H1 (cell line): ENCODE measurements around the gene MID1. TPM values are rescaled to one million over a fixed set of nuclear protein-coding genes. Genes with fewer than 3 reads are reported as not detected.

Source experiments
- CTCF ChIA-PET: fragments of 300-600 bp; sonication (Branson Sonifier 250); formaldehyde crosslinking; loops from one replicate; lab custom pipeline; 2021; ENCODE audit not compliant: partially characterized antibody; lab: Charles Lee
- POLR2A ChIA-PET: fragments of 300-600 bp; sonication (Branson Sonifier 250); formaldehyde crosslinking; loops from one replicate; lab custom pipeline; 2021; ENCODE audit warnings: inconsistent platforms; ENCODE audit not compliant: partially characterized antibody; lab: Charles Lee
- DNase-seq, 2 experiments: peaks; one replicate each; pipeline versions ENCODE4 v3.0.0 to v3.0.0-alpha.2; 2010 to 2022; ENCODE audit warnings: low spot score in 2 of 2, low read depth in 1 of 2, mixed read lengths in 1 of 2
- FAIRE-seq: peaks from 2 replicates; lab custom pipeline; 2011; peaks lifted over from hg19 to GRCh38; lab: Jason Lieb, UNC
- H2AFZ ChIP-seq: 2 replicates; pipeline ENCODE4 v1.8.1; 2012; ENCODE audit warnings: low read length, inconsistent platforms
- H2AK5ac ChIP-seq: 2 replicates; pipeline ENCODE4 v1.6.1; 2013; ENCODE audit warnings: low read depth, low read length
- H2BK120ac ChIP-seq: replicated peaks from 2 replicates; pipeline ENCODE3; 2013; ENCODE audit warnings: low read depth, low read length, inconsistent platforms
- H2BK12ac ChIP-seq: 2 replicates; pipeline ENCODE4 v1.6.1; 2013; ENCODE audit warnings: low read depth, low read length
- H2BK15ac ChIP-seq: 2 replicates; pipeline ENCODE4 v1.6.1; 2013; ENCODE audit warnings: low read length
- H2BK20ac ChIP-seq: 2 replicates; pipeline ENCODE4 v1.6.1; 2013; ENCODE audit warnings: low read length
- H2BK5ac ChIP-seq: 2 replicates; pipeline ENCODE4 v1.6.1; 2013; ENCODE audit warnings: low read depth, low read length
- H3K14ac ChIP-seq: 2 replicates; pipeline ENCODE4 v1.6.1; 2013; ENCODE audit warnings: inconsistent platforms; ENCODE audit not compliant: insufficient read length
- H3K18ac ChIP-seq: 2 replicates; pipeline ENCODE4 v1.6.1; 2013; ENCODE audit warnings: low read length; ENCODE audit errors: extremely low read depth
- H3K23ac ChIP-seq: 2 replicates; pipeline ENCODE4 v1.6.1; 2013; ENCODE audit warnings: inconsistent platforms; ENCODE audit not compliant: insufficient read length
- H3K23me2 ChIP-seq: 2 replicates; pipeline ENCODE4 v1.6.1; 2013; ENCODE audit warnings: low read depth, low read length
- H3K27ac ChIP-seq: 2 replicates; pipeline ENCODE4 v1.6.1; 2011; ENCODE audit warnings: low read depth, low read length, inconsistent platforms
- H3K27me3 ChIP-seq, 4 experiments: replicated peaks in 1 of 4; 1 replicate in 1 of 4; 2 replicates in 3 of 4; pipeline versions ENCODE4 v1.6.1 to v1.8.1; 2011 to 2013; ENCODE audit warnings: low read length in 3 of 4, mild to moderate bottlenecking in 3 of 4, inconsistent platforms in 2 of 4, mixed read lengths in 2 of 4, moderate library complexity in 1 of 4; ENCODE audit not compliant: control insufficient read depth in 3 of 4, insufficient read depth in 3 of 4; ENCODE audit errors: extremely low read depth in 1 of 4
- H3K36me3 ChIP-seq, 4 experiments: 2 replicates each; pipeline versions ENCODE4 v1.6.1 to v1.8.1; 2011 to 2013; ENCODE audit warnings: mild to moderate bottlenecking in 4 of 4, low read length in 3 of 4, moderate library complexity in 2 of 4, control low read depth in 1 of 4, inconsistent platforms in 1 of 4; ENCODE audit not compliant: insufficient read depth in 4 of 4, control insufficient read depth in 2 of 4
- H3K4ac ChIP-seq: replicated peaks from 2 replicates; pipeline ENCODE3; 2013; ENCODE audit warnings: low read length, low read depth, mixed read lengths, inconsistent platforms; ENCODE audit not compliant: insufficient read length
- H3K4me1 ChIP-seq, 4 experiments: replicated peaks in 1 of 4; 1 replicate in 1 of 4; 2 replicates in 3 of 4; pipeline versions ENCODE4 v1.6.1 to v1.8.1; 2011 to 2013; ENCODE audit warnings: low read length in 3 of 4, inconsistent platforms in 2 of 4, mixed read lengths in 1 of 4; ENCODE audit not compliant: insufficient read depth in 4 of 4, control insufficient read depth in 3 of 4
- H3K4me2 ChIP-seq, 2 experiments: 2 replicates each; pipeline versions ENCODE4 v1.6.1 to v1.8.1; 2011 to 2013; ENCODE audit warnings: low read depth in 2 of 2, low read length in 2 of 2, control low read depth in 1 of 2, inconsistent platforms in 1 of 2, mild to moderate bottlenecking in 1 of 2; ENCODE audit not compliant: insufficient read depth in 1 of 2
- H3K4me3 ChIP-seq, 4 experiments: fragments of 200-600, 300-600 bp in 1 of 4; sonication (generic), shearing (Covaris generic), sonication (Bioruptor Twin) in 1 of 4; 2 replicates each; pipeline versions ENCODE4 v1.5.1 to v1.8.1; 2011 to 2016; ENCODE audit warnings: low read length in 4 of 4, low read depth in 3 of 4, control low read depth in 2 of 4, inconsistent platforms in 2 of 4, mild to moderate bottlenecking in 2 of 4, mixed read lengths in 1 of 4, moderate library complexity in 1 of 4; ENCODE audit not compliant: insufficient read depth in 2 of 4; ENCODE audit errors: extremely low read depth in 1 of 4
- H3K56ac ChIP-seq: replicated peaks from 2 replicates; pipeline ENCODE3; 2013; ENCODE audit warnings: low read depth, mild to moderate bottlenecking, mixed read lengths, low read length, inconsistent platforms; ENCODE audit not compliant: insufficient read length
- H3K79me1 ChIP-seq: 2 replicates; pipeline ENCODE4 v1.6.1; 2013; ENCODE audit warnings: low read depth, low read length, control low read depth
- H3K79me2 ChIP-seq, 2 experiments: 2 replicates each; pipeline versions ENCODE4 v1.6.1 to v1.8.1; 2012 to 2013; ENCODE audit warnings: low read length in 2 of 2, mild to moderate bottlenecking in 2 of 2, inconsistent platforms in 1 of 2; ENCODE audit not compliant: insufficient read depth in 2 of 2, control insufficient read depth in 1 of 2
- H3K9ac ChIP-seq, 4 experiments: replicated peaks in 1 of 4; 1 replicate in 1 of 4; 2 replicates in 3 of 4; pipeline versions ENCODE4 v1.6.1 to v1.8.1; 2011 to 2013; ENCODE audit warnings: low read depth in 3 of 4, low read length in 3 of 4, control low read depth in 2 of 4, mild to moderate bottlenecking in 2 of 4, moderate library complexity in 2 of 4, inconsistent platforms in 1 of 4; ENCODE audit errors: extremely low read depth in 1 of 4
- H3K9me3 ChIP-seq, 2 experiments: 2 replicates each; pipeline versions ENCODE4 v1.6.1 to v1.8.1; 2012 to 2013; ENCODE audit warnings: mild to moderate bottlenecking in 2 of 2, moderate library complexity in 2 of 2, control low read depth in 1 of 2, inconsistent platforms in 1 of 2, low read depth in 1 of 2, low read length in 1 of 2, mixed read lengths in 1 of 2; ENCODE audit not compliant: insufficient read depth in 2 of 2
- H4K20me1 ChIP-seq, 2 experiments: replicated peaks in 1 of 2; 2 replicates each; pipeline versions ENCODE3 to v1.8.1; 2011 to 2013; ENCODE audit warnings: inconsistent platforms in 2 of 2, low read length in 2 of 2, mild to moderate bottlenecking in 1 of 2; ENCODE audit not compliant: insufficient read depth in 2 of 2, control insufficient read depth in 1 of 2
- H4K5ac ChIP-seq: 2 replicates; pipeline ENCODE4 v1.6.1; 2013; ENCODE audit warnings: low read length, low read depth, mixed read lengths, inconsistent platforms; ENCODE audit not compliant: insufficient read length
- H4K8ac ChIP-seq: 2 replicates; pipeline ENCODE4 v1.8.0; 2013; ENCODE audit warnings: mild to moderate bottlenecking, moderate library complexity, low read length, inconsistent platforms; ENCODE audit not compliant: insufficient read depth; ENCODE audit errors: extremely low read depth
- H4K91ac ChIP-seq: replicated peaks from 2 replicates; pipeline ENCODE3; 2013; ENCODE audit warnings: low read length, mixed read lengths, inconsistent platforms; ENCODE audit not compliant: insufficient read length
- CEBPB ChIP-seq: IDR thresholded peaks from 2 replicates; pipeline ENCODE4 v1.6.1; 2012; ENCODE audit warnings: low read depth, low read length
- KDM1A ChIP-seq: fragments of 200-600, 300-600 bp; sonication (generic); IDR thresholded peaks from 2 replicates; pipeline ENCODE4 v1.7.1; 2016; ENCODE audit warnings: mild to moderate bottlenecking, low read length, borderline replicate concordance
- POLR2AphosphoS5 ChIP-seq: IDR thresholded peaks from 2 replicates; pipeline ENCODE4 v1.6.1; 2011; ENCODE audit warnings: low read depth, low read length
- RFX5 ChIP-seq: IDR thresholded peaks from 2 replicates; pipeline ENCODE4 v1.6.1; 2011; ENCODE audit warnings: low read depth, low read length, improper control_type of control experiment, borderline replicate concordance
- SP2 ChIP-seq: IDR thresholded peaks from 2 replicates; pipeline ENCODE4 v1.6.1; 2012; ENCODE audit warnings: mild to moderate bottlenecking, low read length, inconsistent platforms
- WGBS, 2 experiments: shearing (Covaris generic) in 1 of 2; methylation state at CpG; one replicate each; pipeline versions ENCODE4 v1.1.6 to v1.1.7; 2013 to 2015; ENCODE audit warnings: low lambda C conversion rate in 2 of 2, mixed read lengths in 2 of 2, inconsistent platforms in 1 of 2, low coverage in 1 of 2, missing lambda C conversion rate in 1 of 2; ENCODE audit not compliant: insufficient replicate concordance in 2 of 2, insufficient coverage in 1 of 2, insufficient read length in 1 of 2; ENCODE audit errors: extremely low coverage in 1 of 2, missing lambda C conversion rate in 1 of 2; 5-methylcytosine and 5-hydroxymethylcytosine counted together
- polyA plus RNA-seq, 7 experiments: library from polyadenylated mRNA; depleted of rRNA in 3 of 7; stranded (reverse) in 5 of 7; unstranded in 2 of 7; fragments of >200 nt in 5 of 7; fragments of 200-250 nt in 2 of 7; gene quantifications; 1 replicate in 5 of 7; 2 replicates in 1 of 7; 4 replicates in 1 of 7; pipeline versions ENCODE4 v1.2.1 to v1.2.3, GENCODE V29; 2011 to 2013; ENCODE audit warnings: missing spikeins in 2 of 7, mixed read lengths in 2 of 7
- total RNA-seq: library from RNA; stranded (reverse); fragmentation: NEBNext Ultra II Directional; extraction: Animal tissue kit (Norgen Biotek cat#: 25700); gene quantifications from 2 replicates; pipeline ENCODE4 v1.2.1, GENCODE V29; 2021

Gene MID1
- total and polyA plus RNA-seq, 2 of the 8 experiments (the other 6 are each of a cell fraction or from before 2014, with no cell fraction given): 12.9 to 54.3 TPM

GRCh38 chrX:10474510-10474909, 145.9 kb downstream of the MID1 start:
- no peak overlapping the region for H3K4me2 ChIP-seq
- DNase-seq: no peak
- no peak for FAIRE-seq
- no peaks in the 10 kb centered on the region for H3K23me2 ChIP-seq
- H3K79me1 ChIP-seq: no peaks in the 10 kb centered on the region
- H2AK5ac ChIP-seq: no peak overlapping the region
- CTCF ChIA-PET: no interaction called here
- H3K14ac ChIP-seq: no peak overlapping the region
- H2BK15ac ChIP-seq: no peak overlapping the region
- H3K36me3 ChIP-seq: peaks cover 0 to 12% (median 7%) of the 10 kb centered on the region in 4 experiments; a peak in 6 of 8 replicates
- H4K20me1 ChIP-seq: no peaks in the 10 kb centered on the region
- no peak overlapping the region for H4K91ac ChIP-seq
- no peak overlapping the region for H2BK120ac ChIP-seq
- no peak overlapping the region for H2BK12ac ChIP-seq
- no peak overlapping the region for H3K23ac ChIP-seq
- H3K56ac ChIP-seq: no peak overlapping the region
- H3K79me2 ChIP-seq: no peaks in the 10 kb centered on the region
- no peaks in the 10 kb centered on the region for H3K9me3 ChIP-seq
- no peak overlapping the region for H3K4me3 ChIP-seq
- POLR2A ChIA-PET: no interaction called here
- WGBS, 2 experiments: 80% methylated on average over 1 of the region's 1 CpG; no CpG with 5 or more reads in 1 of the 2 experiments
- no peak overlapping the region for H3K4ac ChIP-seq
- no peak overlapping the region for H2BK5ac ChIP-seq
- no peak overlapping the region for H4K8ac ChIP-seq
- no peak overlapping the region for H3K18ac ChIP-seq
- 0 out of 7 replicates have a peak, but pooled peaks cover 0 to 3% (median 0%) of the 10 kb centered on the region in 4 experiments for H3K4me1 ChIP-seq
- no peak overlapping the region for H3K27ac ChIP-seq
- no peak overlapping the region for H2BK20ac ChIP-seq
- no peak overlapping the region for H2AFZ ChIP-seq
- no peak overlapping the region for H3K9ac ChIP-seq
- no peaks in the 10 kb centered on the region for H3K27me3 ChIP-seq
- TF ChIP-seq CEBPB: no peak
- TF ChIP-seq POLR2AphosphoS5: no peak
- no peak for TF ChIP-seq KDM1A
- TF ChIP-seq SP2: no peak
- no peak for TF ChIP-seq RFX5
- no peak overlapping the region for H4K5ac ChIP-seq
